ENCODE results near the gene TSPAN2. TPM values are rescaled to one million over a fixed set of nuclear protein-coding genes. Genes with fewer than 3 reads are reported as not detected.

Gene TSPAN2
- total RNA-seq, 1 donor = 0.18 TPM

DNA sequence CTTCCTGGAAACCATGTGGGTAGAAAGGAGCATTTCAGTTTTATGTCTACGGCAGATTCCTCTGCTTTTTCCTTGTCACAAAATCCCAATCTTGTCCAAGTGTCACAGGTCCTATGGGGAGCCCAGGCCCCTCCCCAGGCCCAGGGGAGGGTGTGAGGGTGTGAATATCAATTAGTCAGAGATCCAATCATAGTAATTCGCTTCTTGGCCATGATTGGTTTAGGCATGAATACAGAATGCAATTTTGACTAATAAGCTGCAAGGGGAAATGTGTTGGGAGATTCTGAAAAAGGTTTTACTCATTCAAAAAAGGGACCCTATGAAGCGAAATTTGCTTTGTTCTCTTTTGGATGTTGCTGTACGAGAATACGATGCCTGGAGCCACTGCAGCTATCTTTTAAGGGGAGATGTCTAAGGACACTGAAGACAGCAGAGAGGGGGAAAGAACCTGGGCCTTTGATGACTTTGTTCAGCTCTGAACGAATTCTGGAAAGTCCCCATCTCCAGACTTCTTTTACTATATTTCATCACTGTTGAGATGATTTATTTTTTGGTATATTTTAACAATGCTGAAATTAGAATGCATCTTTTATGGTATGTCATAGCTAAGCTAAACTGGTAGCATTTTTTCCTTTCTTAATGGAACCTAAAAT lies 18.2 kb downstream of the TSPAN2 start:
- TF ChIP-seq, protein P1, sequence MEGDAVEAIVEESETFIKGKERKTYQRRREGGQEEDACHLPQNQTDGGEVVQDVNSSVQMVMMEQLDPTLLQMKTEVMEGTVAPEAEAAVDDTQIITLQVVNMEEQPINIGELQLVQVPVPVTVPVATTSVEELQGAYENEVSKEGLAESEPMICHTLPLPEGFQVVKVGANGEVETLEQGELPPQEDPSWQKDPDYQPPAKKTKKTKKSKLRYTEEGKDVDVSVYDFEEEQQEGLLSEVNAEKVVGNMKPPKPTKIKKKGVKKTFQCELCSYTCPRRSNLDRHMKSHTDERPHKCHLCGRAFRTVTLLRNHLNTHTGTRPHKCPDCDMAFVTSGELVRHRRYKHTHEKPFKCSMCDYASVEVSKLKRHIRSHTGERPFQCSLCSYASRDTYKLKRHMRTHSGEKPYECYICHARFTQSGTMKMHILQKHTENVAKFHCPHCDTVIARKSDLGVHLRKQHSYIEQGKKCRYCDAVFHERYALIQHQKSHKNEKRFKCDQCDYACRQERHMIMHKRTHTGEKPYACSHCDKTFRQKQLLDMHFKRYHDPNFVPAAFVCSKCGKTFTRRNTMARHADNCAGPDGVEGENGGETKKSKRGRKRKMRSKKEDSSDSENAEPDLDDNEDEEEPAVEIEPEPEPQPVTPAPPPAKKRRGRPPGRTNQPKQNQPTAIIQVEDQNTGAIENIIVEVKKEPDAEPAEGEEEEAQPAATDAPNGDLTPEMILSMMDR (IDR thresholded peaks at IDR 0.05; ENCODE audit: insufficient read depth, low read length) = no peak

DNA sequence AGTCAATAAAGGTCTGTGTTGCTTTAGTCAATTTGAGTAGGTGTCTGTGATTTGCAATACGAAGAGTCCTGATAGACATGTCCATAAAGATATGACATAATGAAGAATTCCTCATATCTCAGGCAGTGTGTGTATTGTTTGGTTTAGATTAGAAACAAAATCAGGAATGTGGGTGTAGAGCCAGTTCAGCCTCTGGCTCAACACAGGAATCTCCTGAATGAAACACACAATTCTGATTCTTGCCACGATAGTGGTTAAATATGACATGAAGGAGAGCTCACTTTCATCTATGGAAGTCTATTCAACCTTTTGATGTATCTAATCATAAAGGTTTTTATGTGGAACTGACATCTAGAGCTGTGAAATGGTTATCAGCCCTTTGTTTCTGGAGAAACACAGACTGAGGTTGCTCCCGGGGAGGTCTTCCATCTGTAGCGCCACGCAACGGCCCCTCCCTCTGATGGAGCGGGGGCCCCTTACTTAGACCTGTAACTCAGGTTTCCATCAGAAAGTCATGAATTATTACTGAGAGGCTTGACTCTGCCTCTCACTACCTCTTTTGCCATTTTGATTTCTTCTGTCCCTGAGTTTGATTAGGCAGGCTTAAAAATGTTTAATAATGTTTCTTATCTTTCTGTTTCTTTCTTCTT lies 19.5 kb downstream of the TSPAN2 start:
- TF ChIP-seq, protein P1 (IDR thresholded peaks at IDR 0.05; ENCODE audit: insufficient read depth, low read length) = no peak
- peak; percentile 60 for DNase-seq (ENCODE audit: low read depth)
- H3K4me3 ChIP-seq (ENCODE audit: low read depth, low read length) = no peak overlapping the region

More for the DNA sequence above, 18.2 kb downstream of the TSPAN2 start:
- H3K4me3 ChIP-seq (ENCODE audit: low read depth, low read length) = no peak overlapping the region
- no peak for DNase-seq (ENCODE audit: low read depth)

DNA sequence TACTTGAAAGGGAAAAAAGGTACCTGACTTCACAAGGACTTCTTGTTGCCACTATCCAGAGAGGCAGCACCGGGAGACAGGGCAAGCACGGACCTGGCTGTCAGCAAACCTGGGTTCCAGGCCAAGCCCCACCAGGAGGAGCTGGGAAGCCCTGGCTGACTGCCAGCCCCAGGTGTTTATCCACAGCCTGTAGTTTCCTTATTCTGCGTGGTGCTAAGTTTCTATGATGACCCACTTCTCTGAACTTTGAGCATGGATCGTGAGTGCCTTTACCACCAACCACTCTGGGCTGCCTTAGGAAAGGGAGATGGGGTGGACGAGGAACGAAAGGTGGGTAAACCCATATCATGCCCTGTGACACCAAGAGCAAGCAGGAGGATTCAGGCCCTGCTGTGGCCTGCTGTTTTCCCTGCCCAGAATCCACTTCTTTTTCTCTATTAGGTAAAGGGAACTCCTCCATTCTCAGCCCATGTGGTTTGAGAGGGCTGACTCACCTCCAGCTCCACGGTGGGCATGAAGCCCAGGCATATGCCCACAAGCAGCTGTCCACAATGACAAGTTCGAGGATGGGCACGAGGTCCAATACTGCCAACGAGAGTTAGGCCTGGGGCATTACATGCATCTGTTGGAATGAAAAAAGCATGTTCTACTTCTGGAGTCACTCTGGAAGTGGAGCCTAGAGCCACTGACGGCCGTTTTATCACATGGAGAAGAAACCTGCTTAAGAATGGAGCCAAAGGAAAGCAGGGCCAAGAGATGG lies 20.3 kb downstream of the TSPAN2 start:
- H3K4me3 ChIP-seq (ENCODE audit: low read depth, low read length) = no peak overlapping the region
- DNase-seq (ENCODE audit: low read depth) = peak; percentile 48
- TF ChIP-seq, protein P1 (IDR thresholded peaks at IDR 0.05; ENCODE audit: insufficient read depth, low read length) = no peak

DNA sequence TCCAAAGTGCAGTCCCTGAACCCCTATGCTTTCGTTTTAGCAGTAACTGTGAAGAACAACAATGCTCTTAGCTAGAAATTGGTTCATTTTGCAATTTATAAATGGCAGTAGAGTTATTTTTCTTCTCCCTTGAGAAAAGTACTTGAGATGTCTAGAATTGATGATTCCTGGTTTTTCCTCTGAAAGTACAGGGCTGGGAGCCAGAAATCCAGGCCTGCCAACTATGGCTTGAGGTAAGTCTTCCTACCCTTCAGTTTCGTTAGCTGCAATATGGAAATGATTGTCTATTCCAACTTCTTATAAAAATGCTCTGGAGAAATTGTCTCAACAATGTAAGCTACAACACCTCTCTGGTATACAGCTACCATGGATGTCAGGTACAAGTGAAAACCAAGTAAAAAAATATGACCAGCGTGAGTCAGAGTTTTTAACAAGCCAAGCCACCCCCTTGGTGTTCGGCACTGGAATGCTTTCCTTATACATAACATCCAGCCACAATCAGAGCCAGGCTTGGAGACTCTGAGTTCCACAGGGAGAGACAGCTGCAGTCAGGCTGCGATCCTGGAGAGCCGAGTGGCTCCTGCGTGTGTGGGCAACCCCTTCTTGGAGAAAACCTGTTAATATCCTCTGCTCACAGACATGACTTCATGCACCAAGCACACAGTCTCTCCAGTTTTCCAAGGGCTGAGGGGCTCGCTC lies 22.0 kb downstream of the TSPAN2 start:
- H3K4me3 ChIP-seq (ENCODE audit: low read depth, low read length) = no peak overlapping the region
- TF ChIP-seq, protein P1 (IDR thresholded peaks at IDR 0.05; ENCODE audit: insufficient read depth, low read length) = no peak
- peak; percentile 64 for DNase-seq (ENCODE audit: low read depth)

DNA sequence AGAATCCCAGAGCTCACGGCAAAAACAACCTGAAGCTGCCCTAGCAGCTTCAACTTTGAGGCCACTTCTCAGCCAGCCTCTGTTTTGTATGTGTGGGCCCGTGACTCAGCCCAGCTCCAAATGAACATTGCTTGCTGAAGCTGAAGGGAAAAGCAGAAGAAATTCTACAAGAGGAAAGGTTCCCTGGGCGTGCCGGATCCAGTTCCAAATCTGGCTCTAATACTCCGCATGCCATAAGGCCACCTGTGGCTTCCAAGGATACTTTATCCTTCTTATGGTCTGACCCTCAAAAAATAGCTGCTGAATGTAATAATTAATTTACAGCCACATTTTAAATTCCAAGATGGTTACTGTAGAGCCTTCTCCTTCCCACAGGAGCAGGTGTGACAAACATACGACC lies 24.3 kb downstream of the TSPAN2 start:
- no peak overlapping the region for H3K4me3 ChIP-seq (ENCODE audit: low read depth, low read length)
- TF ChIP-seq, protein P1 (IDR thresholded peaks at IDR 0.05; ENCODE audit: insufficient read depth, low read length) = no peak
- no peak for DNase-seq (ENCODE audit: low read depth)

DNA sequence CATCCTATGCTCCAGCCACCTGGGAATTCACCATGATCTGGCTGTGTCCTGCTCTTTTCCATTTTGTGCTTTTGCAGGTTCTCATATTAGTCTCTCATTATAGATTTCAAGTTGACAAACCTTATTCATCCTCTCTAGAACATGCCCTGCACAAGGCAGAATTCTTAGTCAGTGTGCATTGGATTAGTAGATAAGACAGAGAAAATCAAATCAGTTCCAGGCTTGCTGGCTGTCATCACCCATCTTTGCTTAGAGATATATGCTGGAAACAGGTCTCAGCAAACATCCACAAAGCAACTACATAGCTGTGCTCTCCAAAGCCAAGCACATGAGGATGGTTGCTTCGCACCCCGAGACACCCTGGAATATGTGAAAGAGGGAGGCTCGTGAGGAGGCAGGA lies 24.8 kb downstream of the TSPAN2 start:
- TF ChIP-seq, protein P1 (IDR thresholded peaks at IDR 0.05; ENCODE audit: insufficient read depth, low read length) = no peak

More for the DNA sequence above, 24.8 kb downstream of the TSPAN2 start:
- no peak for DNase-seq (ENCODE audit: low read depth)
- no peak overlapping the region for H3K4me3 ChIP-seq (ENCODE audit: low read depth, low read length)

Measured in fibroblast of the aortic adventitia (primary cell).